Measurements from ENCODE around the gene KRT83.
"Not testable (repeated sequence)": the region's sequence is repeated elsewhere in the genome, so short reads cannot be mapped to it uniquely, and the experiment has no call there.

KRT83 gene

GRCh38 chr12:52333321-52333720 is 12.1 kb upstream of the KRT83 start:
- no peak for DNase-seq (ENCODE audit: low read depth in 2 of 2, low spot score in 1 of 2)

GRCh38 chr12:52332381-52332780 is 11.2 kb upstream of the KRT83 start:
- no peak for DNase-seq (ENCODE audit: low read depth in 2 of 2, low spot score in 1 of 2)

GRCh38 chr12:52331833-52332232 is 10.6 kb upstream of the KRT83 start:
- no peak for DNase-seq (ENCODE audit: low read depth in 2 of 2, low spot score in 1 of 2)

- DNase-seq (ENCODE audit: low read depth in 2 of 2, low spot score in 1 of 2): no peak
Observed at GRCh38 chr12:52331039-52331438, 9.8 kb upstream of the KRT83 start.

GRCh38 chr12:52327830-52328500 is 6.8 kb upstream of the KRT83 start:
- no peak for DNase-seq (ENCODE audit: low read depth in 2 of 2, low spot score in 1 of 2)

GRCh38 chr12:52327052-52327829 is 6.0 kb upstream of the KRT83 start:
- DNase-seq (ENCODE audit: low read depth in 2 of 2, low spot score in 1 of 2): peak; percentile 60 to 64

GRCh38 chr12:52324153-52324444 is 2.9 kb upstream of the KRT83 start:
- DNase-seq (ENCODE audit: low read depth in 2 of 2, low spot score in 1 of 2): no peak

- no peak for DNase-seq (ENCODE audit: low read depth in 2 of 2, low spot score in 1 of 2)
Observed at GRCh38 chr12:52323416-52324152, 2.4 kb upstream of the KRT83 start.

GRCh38 chr12:52323001-52323400 is 1.8 kb upstream of the KRT83 start:
- no peak for DNase-seq (ENCODE audit: low read depth in 2 of 2, low spot score in 1 of 2)

- DNase-seq (ENCODE audit: low read depth in 2 of 2, low spot score in 1 of 2): no peak
Observed at GRCh38 chr12:52322069-52322468, 871 bp upstream of the KRT83 start.

- DNase-seq (ENCODE audit: low read depth in 2 of 2, low spot score in 1 of 2): no peak
Observed at GRCh38 chr12:52321418-52321817, 220 bp upstream of the KRT83 start.

- DNase-seq (ENCODE audit: low read depth in 2 of 2, low spot score in 1 of 2): no peak
Observed at GRCh38 chr12:52319097-52319496, 2.1 kb downstream of the KRT83 start.

- no peak for DNase-seq (ENCODE audit: low read depth in 2 of 2, low spot score in 1 of 2)
Observed at GRCh38 chr12:52318241-52318990, 2.8 kb downstream of the KRT83 start.

- DNase-seq (ENCODE audit: low read depth in 2 of 2, low spot score in 1 of 2): no peak
Observed at GRCh38 chr12:52317468-52318052, 3.6 kb downstream of the KRT83 start.

- DNase-seq (ENCODE audit: low read depth in 2 of 2, low spot score in 1 of 2): no peak
Observed at GRCh38 chr12:52316701-52317100, 4.5 kb downstream of the KRT83 start.

GRCh38 chr12:52316290-52316689 is 4.9 kb downstream of the KRT83 start:
- DNase-seq (ENCODE audit: low read depth in 2 of 2, low spot score in 1 of 2): no peak

- not testable (repeated sequence) for DNase-seq (ENCODE audit: low read depth in 2 of 2, low spot score in 1 of 2)
Observed at GRCh38 chr12:52315721-52316120, 5.5 kb downstream of the KRT83 start.

GRCh38 chr12:52314511-52314910 is 6.7 kb downstream of the KRT83 start:
- no peak for DNase-seq (ENCODE audit: low read depth in 2 of 2, low spot score in 1 of 2)

- DNase-seq (ENCODE audit: low read depth in 2 of 2, low spot score in 1 of 2): no peak
Observed at GRCh38 chr12:52313926-52314325, 7.3 kb downstream of the KRT83 start.

- no peak for DNase-seq (ENCODE audit: low read depth in 2 of 2, low spot score in 1 of 2)
Observed at GRCh38 chr12:52313461-52313860, 7.7 kb downstream of the KRT83 start.

- DNase-seq (ENCODE audit: low read depth in 2 of 2, low spot score in 1 of 2): no peak
Observed at GRCh38 chr12:52312086-52312485, 9.1 kb downstream of the KRT83 start.

Data from stimulated activated CD8-positive, alpha-beta memory T cell treated with anti-CD3 and anti-CD28 coated beads, Interleukin-4, amount 100 ng/mL, for 4 hours (primary cell).